Hepatocyte (in vitro differentiated cells): ENCODE results near the gene GPC3.

Experiments
- CTCF ChIP-seq: fragments of 200-600 bp; sonication (generic); IDR thresholded peaks from 2 replicates; pipeline ENCODE4 v1.5.1; 2016; ENCODE audit warnings: antibody characterized with exemption, mild to moderate bottlenecking; ENCODE audit not compliant: poor library complexity
- EZH2 ChIP-seq: fragments of 200-600 bp; sonication (generic); IDR thresholded peaks from 2 replicates; pipeline ENCODE4 v1.6.1; 2016; ENCODE audit warnings: antibody characterized with exemption, mild to moderate bottlenecking, borderline replicate concordance

DNA sequence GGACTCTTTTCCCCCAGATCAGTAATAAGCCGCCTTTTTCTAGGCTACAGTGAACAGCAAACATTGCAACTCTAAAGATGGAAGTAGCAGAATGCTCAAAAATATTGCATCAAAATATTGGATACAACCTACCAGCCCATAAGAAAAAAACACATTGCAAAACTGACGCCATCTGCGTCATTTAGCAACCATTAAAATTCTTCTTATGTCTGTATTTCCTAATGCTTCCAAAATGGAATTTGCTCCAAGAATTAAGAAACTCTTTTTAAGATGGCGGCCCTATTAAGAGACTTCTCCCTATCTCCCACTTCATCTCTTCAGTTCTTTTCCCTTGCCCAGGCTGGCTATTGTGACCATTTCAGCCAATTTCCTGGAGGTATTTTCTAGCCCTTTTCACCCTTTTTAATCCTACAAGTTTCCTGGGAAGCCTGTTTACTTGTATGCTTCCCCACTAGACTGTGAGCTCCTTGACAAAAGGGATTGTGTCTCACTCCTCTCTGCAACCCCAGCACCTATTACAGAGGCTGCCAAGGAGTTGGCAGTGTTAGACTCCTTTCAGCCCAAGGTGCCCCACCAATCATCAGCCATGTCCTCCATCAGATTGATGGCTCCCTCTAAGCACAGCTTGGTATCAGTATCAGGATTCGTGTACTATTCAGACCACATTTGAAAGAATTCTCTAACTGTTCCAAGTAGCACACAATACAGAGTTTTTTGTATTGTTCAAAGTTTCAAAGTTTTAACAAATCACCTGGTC lies 4.4 kb downstream of the GPC3 start:
- TF ChIP-seq CTCF (no peak), EZH2 (no peak)
